Measurements from ENCODE around the gene KIAA1614.

- TF ChIP-seq, protein P1, sequence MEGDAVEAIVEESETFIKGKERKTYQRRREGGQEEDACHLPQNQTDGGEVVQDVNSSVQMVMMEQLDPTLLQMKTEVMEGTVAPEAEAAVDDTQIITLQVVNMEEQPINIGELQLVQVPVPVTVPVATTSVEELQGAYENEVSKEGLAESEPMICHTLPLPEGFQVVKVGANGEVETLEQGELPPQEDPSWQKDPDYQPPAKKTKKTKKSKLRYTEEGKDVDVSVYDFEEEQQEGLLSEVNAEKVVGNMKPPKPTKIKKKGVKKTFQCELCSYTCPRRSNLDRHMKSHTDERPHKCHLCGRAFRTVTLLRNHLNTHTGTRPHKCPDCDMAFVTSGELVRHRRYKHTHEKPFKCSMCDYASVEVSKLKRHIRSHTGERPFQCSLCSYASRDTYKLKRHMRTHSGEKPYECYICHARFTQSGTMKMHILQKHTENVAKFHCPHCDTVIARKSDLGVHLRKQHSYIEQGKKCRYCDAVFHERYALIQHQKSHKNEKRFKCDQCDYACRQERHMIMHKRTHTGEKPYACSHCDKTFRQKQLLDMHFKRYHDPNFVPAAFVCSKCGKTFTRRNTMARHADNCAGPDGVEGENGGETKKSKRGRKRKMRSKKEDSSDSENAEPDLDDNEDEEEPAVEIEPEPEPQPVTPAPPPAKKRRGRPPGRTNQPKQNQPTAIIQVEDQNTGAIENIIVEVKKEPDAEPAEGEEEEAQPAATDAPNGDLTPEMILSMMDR (IDR thresholded peaks at IDR 0.05): no peak
- TF ChIP-seq POLR2A (IDR thresholded peaks at IDR 0.05): no peak
Observed at GRCh38 chr1:180946056-180946455, 33.4 kb downstream of the KIAA1614 start.
